ENCODE measurements around the gene TEX9.

DNA sequence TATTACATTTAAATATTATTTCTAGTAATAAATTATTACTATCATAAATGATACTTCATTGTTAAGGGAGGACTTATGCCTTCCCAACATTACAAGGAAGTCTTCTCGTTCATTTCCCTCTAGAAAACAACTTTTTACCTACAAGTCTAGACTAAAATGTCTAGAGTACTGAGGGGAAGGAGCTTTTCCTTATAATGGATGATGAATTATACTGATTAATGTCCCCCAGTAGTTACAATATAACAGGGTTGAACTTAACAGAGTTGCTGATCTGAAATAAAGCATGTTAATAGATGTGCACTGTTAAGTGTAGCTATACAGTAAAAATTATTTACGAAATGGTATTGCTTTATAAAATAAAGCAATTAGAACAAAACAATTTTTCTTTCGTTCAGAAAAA, 102.4 kb downstream of the TEX9 start:
- TF ChIP-seq EZH2 (IDR thresholded peaks at IDR 0.05; ENCODE audit: low read depth) = no peak
- no peak for TF ChIP-seq CTCF (conservative IDR thresholded peaks at IDR 0.05)
